ENCODE results near the gene PDE7B. TPM values are rescaled to one million over a fixed set of nuclear protein-coding genes. Genes with fewer than 3 reads are reported as not detected.
"Not testable (repeated sequence)": the region's sequence is repeated elsewhere in the genome, so short reads cannot be mapped to it uniquely, and the experiment has no call there.

The PDE7B gene
- total and polyA plus RNA-seq, 2 donors (not counting 1 experiment from before 2014, with no cell fraction given): 2.6 to 7.5 TPM

DNA sequence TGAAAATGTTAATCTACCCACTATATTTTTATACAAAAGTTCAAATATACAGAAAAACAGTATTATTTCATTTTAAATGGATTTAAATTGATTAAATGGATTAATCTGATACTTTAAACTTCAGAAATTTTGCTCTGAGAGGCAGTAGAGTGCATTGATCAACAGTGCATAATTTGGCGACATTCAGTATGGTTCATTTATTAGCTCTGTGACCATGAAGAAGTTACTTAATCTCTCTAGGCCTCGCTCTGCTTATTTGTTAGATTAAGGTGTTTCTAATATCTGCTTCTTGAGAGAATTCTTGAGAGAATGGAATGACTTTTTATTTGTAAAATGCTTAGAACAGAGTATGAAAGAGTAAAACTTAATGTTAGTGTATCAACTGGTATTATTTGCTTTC, 8.9 kb downstream of the PDE7B start:
- Histone ChIP-seq H3K79me2 (ENCODE audit: control insufficient read depth, insufficient read depth, low read length) (peaks cover 9% of the 10 kb centered on the region), H3K27me3 (replicated peaks in 1 of 4; ENCODE audit: control extremely low read depth in 1 of 4, control insufficient read depth in 3 of 4, insufficient read depth in 4 of 4, low read length in 3 of 4) (no peaks in the 10 kb centered on the region), H3K4me3 (ENCODE audit: control extremely low read depth in 1 of 5, extremely low read depth in 1 of 5, insufficient read depth in 1 of 5, low read depth in 2 of 5, low read length in 4 of 5) (no peak overlapping the region), H3K36me3 (replicated peaks in 1 of 2; ENCODE audit: control extremely low read depth in 1 of 2, control insufficient read depth in 1 of 2, extremely low read depth in 1 of 2, insufficient read depth in 2 of 2, low read length in 1 of 2) (peaks cover 0 to 2% of the 10 kb centered on the region in 2 experiments), H3K9me3 (ENCODE audit: control extremely low read depth in 1 of 3, control insufficient read depth in 2 of 3, insufficient read depth in 1 of 3, low read length in 2 of 3) (no peaks in the 10 kb centered on the region), H3K27ac (ENCODE audit: low read length in 2 of 2) (peak overlapping the region in 1 of 2 donors; percentile 70), H4K20me1 (ENCODE audit: control insufficient read depth, insufficient read depth, low read length, poor library complexity, severe bottlenecking) (no peaks in the 10 kb centered on the region), H3K9ac (ENCODE audit: low read length) (no peak overlapping the region), H3K4me1 (ENCODE audit: control insufficient read depth in 2 of 2, insufficient read depth in 2 of 2, low read length in 2 of 2) (peaks cover 5 to 20% of the 10 kb centered on the region in 2 donors), H2AFZ (ENCODE audit: insufficient read depth, low read depth, low read length, poor library complexity, severe bottlenecking) (no peak overlapping the region), H3K4me2 (replicated peaks; ENCODE audit: low read depth, low read length, poor library complexity, severe bottlenecking) (peak overlapping the region; percentile 43)
- H3K9me3 Mint-ChIP-seq (ENCODE audit: insufficient read depth): no peaks in the 10 kb centered on the region
- CTCF ChIA-PET: no interaction called here
- no peaks in the 10 kb centered on the region for H3K27me3 Mint-ChIP-seq
- no peak overlapping the region for H3K27ac Mint-ChIP-seq
- H3K4me1 Mint-ChIP-seq: peaks cover 24% of the 10 kb centered on the region
- WGBS (ENCODE audit: insufficient coverage): no CpG with 5 or more reads among the region's 2 CpGs
- TF ChIP-seq, protein P1, sequence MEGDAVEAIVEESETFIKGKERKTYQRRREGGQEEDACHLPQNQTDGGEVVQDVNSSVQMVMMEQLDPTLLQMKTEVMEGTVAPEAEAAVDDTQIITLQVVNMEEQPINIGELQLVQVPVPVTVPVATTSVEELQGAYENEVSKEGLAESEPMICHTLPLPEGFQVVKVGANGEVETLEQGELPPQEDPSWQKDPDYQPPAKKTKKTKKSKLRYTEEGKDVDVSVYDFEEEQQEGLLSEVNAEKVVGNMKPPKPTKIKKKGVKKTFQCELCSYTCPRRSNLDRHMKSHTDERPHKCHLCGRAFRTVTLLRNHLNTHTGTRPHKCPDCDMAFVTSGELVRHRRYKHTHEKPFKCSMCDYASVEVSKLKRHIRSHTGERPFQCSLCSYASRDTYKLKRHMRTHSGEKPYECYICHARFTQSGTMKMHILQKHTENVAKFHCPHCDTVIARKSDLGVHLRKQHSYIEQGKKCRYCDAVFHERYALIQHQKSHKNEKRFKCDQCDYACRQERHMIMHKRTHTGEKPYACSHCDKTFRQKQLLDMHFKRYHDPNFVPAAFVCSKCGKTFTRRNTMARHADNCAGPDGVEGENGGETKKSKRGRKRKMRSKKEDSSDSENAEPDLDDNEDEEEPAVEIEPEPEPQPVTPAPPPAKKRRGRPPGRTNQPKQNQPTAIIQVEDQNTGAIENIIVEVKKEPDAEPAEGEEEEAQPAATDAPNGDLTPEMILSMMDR (IDR thresholded peaks at IDR 0.05): no peak
- TF ChIP-seq EZH2 (IDR thresholded peaks at IDR 0.05; ENCODE audit: borderline replicate concordance, insufficient read depth, low read depth, low read length, poor library complexity, severe bottlenecking): no peak
- POLR2A ChIA-PET: no interaction called here
- ATAC-seq (ENCODE audit: low read depth): no peak
- intact Hi-C loops (cut with micrococcal nuclease): loop anchor here (1.0 kb wide), 1 partner anchor 8 kb away; no protein-coding TSS in a partner anchor
- DNase-seq: no peak
- no peak overlapping the region for H3K4me3 Mint-ChIP-seq

DNA sequence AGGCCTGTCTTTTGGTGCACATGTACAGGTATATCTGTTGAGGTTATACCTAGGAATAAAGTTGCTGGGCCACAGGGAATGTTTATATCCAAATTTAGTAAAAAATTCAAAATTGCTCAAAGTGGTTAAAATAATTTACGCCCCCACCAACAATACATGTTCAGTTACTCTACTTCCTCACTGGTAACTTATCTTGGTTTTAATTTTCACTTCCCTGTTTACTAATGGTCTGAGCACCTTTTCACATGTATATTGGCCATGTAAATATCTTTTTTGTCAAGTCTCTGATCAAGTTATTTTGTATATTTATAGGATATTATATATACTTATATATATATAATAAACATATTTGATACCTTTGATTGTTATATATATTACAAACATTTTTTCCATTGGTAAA, 9.7 kb downstream of the PDE7B start:
- Histone ChIP-seq H3K4me1 (ENCODE audit: control insufficient read depth in 2 of 2, insufficient read depth in 2 of 2, low read length in 2 of 2) (peaks cover 5 to 18% of the 10 kb centered on the region in 2 donors), H3K27ac (ENCODE audit: low read length in 2 of 2) (peak overlapping the region in 1 of 2 donors; percentile 70), H3K4me3 (ENCODE audit: control extremely low read depth in 1 of 5, extremely low read depth in 1 of 5, insufficient read depth in 1 of 5, low read depth in 2 of 5, low read length in 4 of 5) (no peak overlapping the region), H2AFZ (ENCODE audit: insufficient read depth, low read depth, low read length, poor library complexity, severe bottlenecking) (peak overlapping the region; percentile 40), H4K20me1 (ENCODE audit: control insufficient read depth, insufficient read depth, low read length, poor library complexity, severe bottlenecking) (no peaks in the 10 kb centered on the region), H3K9me3 (ENCODE audit: control extremely low read depth in 1 of 3, control insufficient read depth in 2 of 3, insufficient read depth in 1 of 3, low read length in 2 of 3) (no peaks in the 10 kb centered on the region), H3K4me2 (replicated peaks; ENCODE audit: low read depth, low read length, poor library complexity, severe bottlenecking) (peak overlapping the region; percentile 43), H3K27me3 (replicated peaks in 1 of 4; ENCODE audit: control extremely low read depth in 1 of 4, control insufficient read depth in 3 of 4, insufficient read depth in 4 of 4, low read length in 3 of 4) (no peaks in the 10 kb centered on the region), H3K36me3 (replicated peaks in 1 of 2; ENCODE audit: control extremely low read depth in 1 of 2, control insufficient read depth in 1 of 2, extremely low read depth in 1 of 2, insufficient read depth in 2 of 2, low read length in 1 of 2) (no peaks in the 10 kb centered on the region), H3K9ac (ENCODE audit: low read length) (no peak overlapping the region), H3K79me2 (ENCODE audit: control insufficient read depth, insufficient read depth, low read length) (peaks cover 9% of the 10 kb centered on the region)
- no peaks in the 10 kb centered on the region for H3K27me3 Mint-ChIP-seq
- ChIA-PET POLR2A (no interaction called here), CTCF (no interaction called here)
- DNase-seq (peak; percentile 39), ATAC-seq (ENCODE audit: low read depth) (peak; percentile 56)
- no peaks in the 10 kb centered on the region for H3K9me3 Mint-ChIP-seq (ENCODE audit: insufficient read depth)
- WGBS (ENCODE audit: insufficient coverage): no CpG with 5 or more reads among the region's 1 CpG
- H3K4me1 Mint-ChIP-seq: peaks cover 19% of the 10 kb centered on the region
- intact Hi-C loops (cut with micrococcal nuclease): no loop called here
- H3K27ac Mint-ChIP-seq: peak overlapping the region; percentile 34
- H3K4me3 Mint-ChIP-seq: peak overlapping the region; percentile 20
- no peak for TF ChIP-seq EZH2 (IDR thresholded peaks at IDR 0.05; ENCODE audit: borderline replicate concordance, insufficient read depth, low read depth, low read length, poor library complexity, severe bottlenecking)
- TF ChIP-seq, protein P1 (IDR thresholded peaks at IDR 0.05): no peak

DNA sequence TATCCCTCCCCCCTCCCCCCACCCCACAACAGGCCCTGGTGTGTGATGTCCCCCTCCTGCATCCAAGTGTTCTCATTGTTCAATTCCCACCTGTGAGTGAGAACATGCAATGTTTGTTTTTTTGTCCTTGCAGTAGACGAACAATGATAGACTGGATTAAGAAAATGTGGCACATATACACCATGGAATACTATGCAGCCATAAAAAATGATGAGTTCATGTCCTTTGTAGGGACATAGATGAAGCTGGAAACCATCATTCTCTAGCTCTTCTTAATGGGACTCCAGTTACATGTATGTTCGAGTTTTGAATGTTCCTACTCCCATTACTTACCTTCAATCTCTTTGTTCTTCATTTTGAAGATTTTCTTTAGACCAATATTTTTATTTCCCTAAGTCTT, 13.4 kb downstream of the PDE7B start:
- ATAC-seq (ENCODE audit: low read depth); H3K27me3 Mint-ChIP-seq; H2AFZ ChIP-seq (ENCODE audit: insufficient read depth, low read depth, low read length, poor library complexity, severe bottlenecking); H3K9ac ChIP-seq (ENCODE audit: low read length); H3K4me3 ChIP-seq (ENCODE audit: control extremely low read depth in 1 of 5, extremely low read depth in 1 of 5, insufficient read depth in 1 of 5, low read depth in 2 of 5, low read length in 4 of 5); H3K9me3 Mint-ChIP-seq (ENCODE audit: insufficient read depth); CTCF ChIA-PET; H3K79me2 ChIP-seq (ENCODE audit: control insufficient read depth, insufficient read depth, low read length); intact Hi-C loops (cut with micrococcal nuclease); H3K4me3 Mint-ChIP-seq; H3K9me3 ChIP-seq (ENCODE audit: control extremely low read depth in 1 of 3, control insufficient read depth in 2 of 3, insufficient read depth in 1 of 3, low read length in 2 of 3); DNase-seq; H3K27ac ChIP-seq (ENCODE audit: low read length in 2 of 2); H3K4me2 ChIP-seq (replicated peaks; ENCODE audit: low read depth, low read length, poor library complexity, severe bottlenecking); H3K36me3 ChIP-seq (replicated peaks in 1 of 2; ENCODE audit: control extremely low read depth in 1 of 2, control insufficient read depth in 1 of 2, extremely low read depth in 1 of 2, insufficient read depth in 2 of 2, low read length in 1 of 2); H3K27ac Mint-ChIP-seq; POLR2A ChIA-PET; H3K27me3 ChIP-seq (replicated peaks in 1 of 4; ENCODE audit: control extremely low read depth in 1 of 4, control insufficient read depth in 3 of 4, insufficient read depth in 4 of 4, low read length in 3 of 4); H4K20me1 ChIP-seq (ENCODE audit: control insufficient read depth, insufficient read depth, low read length, poor library complexity, severe bottlenecking): not testable (repeated sequence)
- H3K4me1 ChIP-seq (ENCODE audit: control insufficient read depth in 2 of 2, insufficient read depth in 2 of 2, low read length in 2 of 2): peaks cover 5 to 18% of the 10 kb centered on the region in 2 donors
- peaks cover 12% of the 10 kb centered on the region for H3K4me1 Mint-ChIP-seq
- WGBS (ENCODE audit: insufficient coverage): no CpG with 5 or more reads among the region's 2 CpGs
